ENCODE results near the gene RAD50. TPM values are rescaled to one million over a fixed set of nuclear protein-coding genes. Genes with fewer than 3 reads are reported as not detected.

Gene RAD50
- total RNA-seq: 10 to 100 TPM; 34.8 to 76.3 (median 40.9) TPM

GRCh38 chr5:132556763-132557477 lies at the start of gene RAD50:
TSS of gene RAD50 (plus strand) at chr5:132556977. CDS start at chr5:132557325, 348 bp downstream.
- no peak for TF ChIP-seq CTCF (IDR thresholded peaks at IDR 0.05; ENCODE audit: low read depth)

DNA sequence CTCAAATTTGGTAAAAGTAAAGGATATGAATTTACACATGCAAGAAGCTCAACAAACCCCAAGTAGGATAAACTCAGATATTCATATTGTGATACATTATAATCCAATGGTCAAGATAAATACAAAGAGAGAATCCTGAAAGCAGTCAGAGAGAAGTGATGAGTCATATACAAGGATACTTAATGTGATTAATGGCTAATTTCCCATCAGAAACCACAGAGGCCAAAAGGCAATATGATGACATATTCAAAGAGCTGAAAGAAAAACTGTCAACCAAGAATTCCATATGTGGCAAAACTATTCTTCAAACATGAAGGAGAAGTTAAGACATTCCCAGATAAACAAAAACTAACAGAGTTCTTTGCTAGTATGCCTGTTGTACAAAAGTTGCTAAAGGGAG lies 46.7 kb upstream of the RAD50 start:
- no peak for TF ChIP-seq CTCF (IDR thresholded peaks at IDR 0.05; ENCODE audit: low read depth)

DNA sequence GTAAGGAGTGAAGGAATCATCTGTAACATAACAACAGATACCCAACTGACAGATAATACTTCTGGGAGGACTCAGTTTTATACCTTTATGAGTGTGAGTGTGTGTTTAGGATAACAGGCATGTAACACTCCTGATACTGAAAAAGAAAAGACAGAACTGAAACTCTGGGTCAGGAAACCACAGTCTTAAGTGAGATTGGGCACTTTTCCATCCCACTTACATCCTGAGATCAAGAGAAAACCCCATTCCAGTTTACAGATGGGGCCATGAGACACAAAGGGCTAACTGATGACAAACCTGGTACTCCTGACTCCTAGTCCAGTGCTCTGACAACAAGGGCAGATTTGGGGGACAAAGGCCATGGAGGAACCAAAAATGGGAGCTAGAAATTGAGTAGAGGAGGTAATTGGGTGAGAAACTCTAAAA lies 31.5 kb upstream of the RAD50 start:
- no peak for TF ChIP-seq CTCF (IDR thresholded peaks at IDR 0.05; ENCODE audit: low read depth)

- no peak for TF ChIP-seq CTCF (IDR thresholded peaks at IDR 0.05; ENCODE audit: low read depth)
Observed at GRCh38 chr5:132526290-132526973, 30.3 kb upstream of the RAD50 start.

- no peak for TF ChIP-seq CTCF (IDR thresholded peaks at IDR 0.05; ENCODE audit: low read depth)
Observed at GRCh38 chr5:132526974-132527564, 29.7 kb upstream of the RAD50 start.

DNA sequence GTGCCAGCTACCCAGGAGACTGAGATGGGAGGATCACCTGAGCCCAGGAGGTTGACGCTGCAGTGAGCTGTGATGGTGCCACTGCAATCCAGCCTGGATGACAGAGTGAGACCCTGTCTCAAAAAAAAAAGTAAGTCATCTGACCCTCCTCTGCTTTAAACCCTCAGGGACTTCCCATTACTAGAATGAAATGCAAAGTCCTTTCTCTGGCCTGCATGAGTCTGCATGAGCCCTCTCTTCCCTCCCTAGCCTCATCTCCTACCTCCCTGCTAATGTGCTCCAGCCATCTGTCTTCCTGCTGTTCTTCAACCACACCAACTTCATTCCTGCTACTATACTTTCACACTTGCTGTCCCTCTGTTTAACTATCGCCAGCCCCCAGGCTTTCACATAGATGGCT lies 28.8 kb upstream of the RAD50 start:
- no peak for TF ChIP-seq CTCF (IDR thresholded peaks at IDR 0.05; ENCODE audit: low read depth)

Data from subcutaneous adipose tissue (tissue), 4 donors.